Lower lobe of right lung (tissue), 2 donors: ENCODE results near the gene CCDC148. TPM values are rescaled to one million over a fixed set of nuclear protein-coding genes. Genes with fewer than 3 reads are reported as not detected.
"Not testable (repeated sequence)": the region's sequence is repeated elsewhere in the genome, so short reads cannot be mapped to it uniquely, and the experiment has no call there.

ENCODE experiments used
- ATAC-seq, 2 donors: fragments of 200-7000 bp; cut with Tn5 transposase; one replicate each; pipeline ENCODE4 v1.9.1; 2020 to 2022; ENCODE audit warnings: mild to moderate bottlenecking in 2 of 2, moderate library complexity in 2 of 2
- DNase-seq: peaks from one replicate; pipeline ENCODE4 v3.0.0-alpha.2; 2020
- H3K27ac ChIP-seq: fragments of 200-600 bp; one replicate; pipeline ENCODE4 v1.8.0; 2022
- H3K27me3 ChIP-seq: fragments of 200-600 bp; one replicate; pipeline ENCODE4 v1.8.0; 2022; ENCODE audit warnings: low read depth
- H3K36me3 ChIP-seq: fragments of 200-600 bp; one replicate; pipeline ENCODE4 v1.8.0; 2022; ENCODE audit warnings: mild to moderate bottlenecking
- H3K4me1 ChIP-seq: fragments of 200-600 bp; one replicate; pipeline ENCODE4 v1.8.0; 2022
- H3K4me3 ChIP-seq: fragments of 200-600 bp; one replicate; pipeline ENCODE4 v1.8.0; 2022; ENCODE audit warnings: mild to moderate bottlenecking
- H3K9me3 ChIP-seq: fragments of 200-600 bp; one replicate; pipeline ENCODE4 v1.8.0; 2022
- intact Hi-C: fragments of 100-400 bp; cut with DNase I; formaldehyde crosslinking; loops from one replicate; pipeline ENCODE4 v1.11.0; 2022
- total RNA-seq: library from RNA; stranded (reverse); fragmentation: NEBNext Ultra II Directional; extraction: Animal tissue kit (Norgen Biotek cat#: 25700); gene quantifications from one replicate; pipeline ENCODE4 v1.2.1, GENCODE V29; 2021
- TF ChIP-seq, protein P1 (sequence below): fragments of 200-600 bp; IDR thresholded peaks from one replicate; pipeline ENCODE4 v1.8.0; 2022; ENCODE audit warnings: antibody characterized with exemption, mild to moderate bottlenecking
- donor health status: DM: no; HTN: yes; CAD: no; lungs with severe emphysema.

Gene CCDC148
- total RNA-seq, 1 donor from 2014 or later: 2.8 TPM

DNA sequence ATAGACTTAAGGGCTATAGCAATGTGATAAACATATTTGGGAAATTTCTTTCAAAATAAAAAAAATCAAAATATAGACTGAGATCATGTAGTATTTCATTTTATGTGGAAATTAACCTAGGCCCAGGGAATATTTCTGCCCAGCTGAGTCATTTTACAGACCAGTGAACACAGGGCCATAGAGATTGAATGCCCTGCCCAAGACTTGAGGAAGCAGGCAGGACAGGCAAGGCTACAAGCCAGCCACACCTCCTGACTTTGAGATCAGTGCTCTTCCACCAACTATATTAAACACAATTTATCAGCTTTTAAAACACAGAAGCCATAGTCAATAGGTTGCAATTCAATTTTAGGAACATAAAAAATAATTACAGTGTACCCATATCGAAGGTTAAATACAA lies 12.9 kb downstream of the CCDC148 start:
- Histone ChIP-seq H3K27me3 (no peaks in the 10 kb centered on the region), H3K36me3 (no peaks in the 10 kb centered on the region), H3K4me3 (no peak overlapping the region), H3K27ac (no peak overlapping the region), H3K4me1 (no peaks in the 10 kb centered on the region), H3K9me3 (no peaks in the 10 kb centered on the region)
- TF ChIP-seq, protein P1, sequence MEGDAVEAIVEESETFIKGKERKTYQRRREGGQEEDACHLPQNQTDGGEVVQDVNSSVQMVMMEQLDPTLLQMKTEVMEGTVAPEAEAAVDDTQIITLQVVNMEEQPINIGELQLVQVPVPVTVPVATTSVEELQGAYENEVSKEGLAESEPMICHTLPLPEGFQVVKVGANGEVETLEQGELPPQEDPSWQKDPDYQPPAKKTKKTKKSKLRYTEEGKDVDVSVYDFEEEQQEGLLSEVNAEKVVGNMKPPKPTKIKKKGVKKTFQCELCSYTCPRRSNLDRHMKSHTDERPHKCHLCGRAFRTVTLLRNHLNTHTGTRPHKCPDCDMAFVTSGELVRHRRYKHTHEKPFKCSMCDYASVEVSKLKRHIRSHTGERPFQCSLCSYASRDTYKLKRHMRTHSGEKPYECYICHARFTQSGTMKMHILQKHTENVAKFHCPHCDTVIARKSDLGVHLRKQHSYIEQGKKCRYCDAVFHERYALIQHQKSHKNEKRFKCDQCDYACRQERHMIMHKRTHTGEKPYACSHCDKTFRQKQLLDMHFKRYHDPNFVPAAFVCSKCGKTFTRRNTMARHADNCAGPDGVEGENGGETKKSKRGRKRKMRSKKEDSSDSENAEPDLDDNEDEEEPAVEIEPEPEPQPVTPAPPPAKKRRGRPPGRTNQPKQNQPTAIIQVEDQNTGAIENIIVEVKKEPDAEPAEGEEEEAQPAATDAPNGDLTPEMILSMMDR: no peak
- DNase-seq: no peak
- ATAC-seq: no peak
- intact Hi-C loops: no loop called here

DNA sequence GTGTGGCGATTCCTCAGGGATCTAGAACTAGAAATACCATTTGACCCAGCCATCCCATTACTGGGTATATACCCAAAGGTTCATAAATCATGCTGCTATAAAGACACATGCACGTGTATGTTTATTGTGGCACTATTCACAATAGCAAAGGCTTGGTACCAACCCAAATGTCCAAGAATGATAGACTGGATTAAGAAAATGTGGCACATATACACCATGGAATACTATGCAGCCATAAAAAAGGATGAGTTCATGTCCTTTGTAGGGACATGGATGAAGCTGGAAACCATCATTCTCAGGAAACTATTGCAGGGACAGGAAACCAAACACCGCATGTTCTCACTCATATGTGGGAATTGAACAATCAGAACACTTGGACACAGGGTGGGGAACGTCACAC lies 17.5 kb downstream of the CCDC148 start:
- intact Hi-C loops, H3K9me3 ChIP-seq, H3K4me3 ChIP-seq, DNase-seq, H3K27ac ChIP-seq, H3K27me3 ChIP-seq, H3K4me1 ChIP-seq, ATAC-seq, H3K36me3 ChIP-seq: not testable (repeated sequence)

DNA sequence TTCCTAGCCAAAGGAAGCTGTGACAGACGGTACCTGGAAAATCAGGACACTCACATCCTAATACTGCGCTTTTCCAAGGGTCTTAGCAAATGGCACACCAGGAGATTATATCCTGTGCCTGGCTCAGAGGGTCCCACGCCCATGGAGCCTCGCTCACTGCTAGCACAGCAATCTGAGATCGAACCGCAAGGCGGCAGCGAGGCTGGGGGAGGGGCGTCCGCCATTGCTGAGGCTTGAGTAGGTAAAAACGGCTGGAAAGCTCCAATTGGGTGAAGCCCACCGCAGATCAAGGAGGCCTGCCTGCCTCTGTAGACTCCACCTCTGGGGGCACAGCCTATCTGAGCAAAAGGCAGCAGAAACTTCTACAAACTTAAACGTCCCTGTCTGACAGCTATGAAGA lies 22.8 kb downstream of the CCDC148 start:
- H3K27me3 ChIP-seq, H3K36me3 ChIP-seq, DNase-seq, intact Hi-C loops, H3K27ac ChIP-seq, H3K4me1 ChIP-seq, H3K4me3 ChIP-seq, ATAC-seq: not testable (repeated sequence)
- peaks cover 21% of the 10 kb centered on the region for H3K9me3 ChIP-seq

DNA sequence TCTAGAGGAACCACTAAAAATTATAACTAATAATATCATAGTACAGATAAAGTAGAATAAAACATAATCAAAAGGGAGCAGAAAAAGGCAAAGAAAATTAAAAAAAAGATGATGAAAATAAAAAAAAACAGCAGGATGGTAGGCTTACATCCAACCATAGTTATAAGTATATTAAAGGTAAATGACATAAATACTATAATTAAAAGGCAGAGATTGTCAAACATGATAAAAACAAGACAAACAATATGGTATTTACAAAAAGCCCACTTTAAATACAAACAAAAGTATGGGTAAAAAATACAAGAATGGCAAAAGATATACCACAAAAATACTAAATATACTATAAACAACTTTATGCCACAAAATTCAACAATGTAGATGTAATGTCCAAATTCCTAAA lies 24.4 kb downstream of the CCDC148 start:
- DNase-seq: no peak
- TF ChIP-seq, protein P1: no peak
- ATAC-seq: no peak
- intact Hi-C loops: no loop called here
- H3K4me3 ChIP-seq: no peak overlapping the region
- no peaks in the 10 kb centered on the region for H3K36me3 ChIP-seq
- H3K27me3 ChIP-seq: no peaks in the 10 kb centered on the region
- peaks cover 21% of the 10 kb centered on the region for H3K9me3 ChIP-seq
- H3K27ac ChIP-seq: no peak overlapping the region
- H3K4me1 ChIP-seq: no peaks in the 10 kb centered on the region

DNA sequence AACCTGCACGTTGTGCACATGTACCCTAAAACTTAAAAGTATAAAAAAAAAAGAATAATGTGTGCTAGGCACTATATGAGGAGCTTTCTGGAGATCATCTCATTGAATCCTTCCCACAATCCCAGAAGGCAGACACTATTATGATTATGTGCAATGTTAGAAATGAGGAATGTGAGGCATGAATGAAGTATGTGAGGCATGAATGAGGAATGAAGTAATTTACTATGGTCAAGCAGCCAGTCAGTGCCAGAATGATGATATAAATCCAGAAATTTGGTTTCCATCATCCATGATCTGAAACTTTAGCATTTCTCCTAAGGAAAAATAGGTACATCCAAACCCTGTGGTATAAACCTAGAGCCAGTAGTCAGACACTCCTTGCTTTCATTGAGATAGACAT lies 42.0 kb downstream of the CCDC148 start:
- DNase-seq (no peak), ATAC-seq (no peak)
- Histone ChIP-seq H3K36me3 (no peaks in the 10 kb centered on the region), H3K4me3 (no peak overlapping the region), H3K9me3 (peaks cover 30% of the 10 kb centered on the region), H3K27me3 (no peaks in the 10 kb centered on the region), H3K27ac (no peak overlapping the region), H3K4me1 (no peaks in the 10 kb centered on the region)
- TF ChIP-seq, protein P1: no peak
- intact Hi-C loops: no loop called here

DNA sequence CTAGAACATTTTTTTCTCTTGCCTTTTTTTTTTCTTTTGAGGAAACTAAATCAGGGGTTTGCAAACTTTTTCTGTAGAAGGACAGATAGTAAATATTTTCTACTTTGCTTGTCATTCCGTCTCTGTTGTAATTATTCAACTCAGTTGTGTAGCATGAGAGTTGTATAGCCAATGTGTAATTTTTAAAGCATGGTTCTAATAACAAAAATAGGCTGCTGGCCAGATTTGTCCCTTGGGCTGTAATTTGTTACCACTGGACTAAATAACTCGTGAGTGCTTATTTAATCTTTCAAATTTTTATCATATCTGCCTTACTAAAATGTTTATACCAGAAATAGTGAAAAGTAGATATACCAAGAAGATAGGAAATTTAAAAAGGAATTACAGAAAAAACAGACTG lies 43.0 kb downstream of the CCDC148 start:
- TF ChIP-seq, protein P1: no peak
- Histone ChIP-seq H3K36me3 (no peaks in the 10 kb centered on the region), H3K27ac (no peak overlapping the region), H3K9me3 (peaks cover 30% of the 10 kb centered on the region), H3K4me1 (no peaks in the 10 kb centered on the region), H3K4me3 (no peak overlapping the region), H3K27me3 (no peaks in the 10 kb centered on the region)
- ATAC-seq: no peak
- DNase-seq: no peak
- intact Hi-C loops: no loop called here

DNA sequence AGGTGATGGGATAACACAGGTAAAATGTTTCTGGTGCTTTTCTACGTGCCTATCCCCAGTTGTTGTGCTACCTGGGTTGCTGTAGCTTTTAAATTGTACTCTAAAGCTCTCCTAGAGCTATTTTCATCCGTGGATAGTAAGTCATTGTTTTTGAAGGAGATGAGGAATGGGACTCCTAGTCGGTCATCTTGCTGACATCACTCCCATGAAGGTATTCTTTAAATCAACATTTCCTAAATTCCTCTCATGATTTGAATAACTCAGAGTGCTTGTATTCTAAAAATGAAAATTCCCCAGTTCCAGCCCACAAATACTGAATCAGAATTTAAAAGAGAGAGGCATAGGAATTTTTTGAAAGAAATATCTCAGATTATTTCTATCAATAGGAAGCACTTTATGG lies 44.3 kb downstream of the CCDC148 start:
- TF ChIP-seq, protein P1: no peak
- Histone ChIP-seq H3K27me3 (no peaks in the 10 kb centered on the region), H3K4me1 (no peaks in the 10 kb centered on the region), H3K27ac (no peak overlapping the region), H3K36me3 (no peaks in the 10 kb centered on the region), H3K4me3 (no peak overlapping the region), H3K9me3 (peaks cover 30% of the 10 kb centered on the region)
- intact Hi-C loops: no loop called here
- DNase-seq (no peak), ATAC-seq (peak in 1 of 2 donors; percentile 21)
